GM21717 (cell line): ENCODE data around the gene NAXE.
"Not testable (repeated sequence)": the region's sequence is repeated elsewhere in the genome, so short reads cannot be mapped to it uniquely, and the experiment has no call there.

Experiments used
- ATAC-seq: cut with Tn5 transposase; IDR thresholded peaks from one replicate; pipeline ENCODE4 v1.9.1; 2021; ENCODE audit warnings: mild to moderate bottlenecking, moderate library complexity; ENCODE audit not compliant: unreplicated experiment

The NAXE gene

GRCh38 chr1:156591432-156592157 lies at the start of gene NAXE:
Gene NAXE, plus strand, starts transcription at chr1:156591776. Its CDS starts 29 bp downstream, at chr1:156591805.
- ATAC-seq, result peak; percentile 67

GRCh38 chr1:156543066-156543465 lies 48.5 kb upstream of the NAXE start:
- ATAC-seq, result no peak

DNA sequence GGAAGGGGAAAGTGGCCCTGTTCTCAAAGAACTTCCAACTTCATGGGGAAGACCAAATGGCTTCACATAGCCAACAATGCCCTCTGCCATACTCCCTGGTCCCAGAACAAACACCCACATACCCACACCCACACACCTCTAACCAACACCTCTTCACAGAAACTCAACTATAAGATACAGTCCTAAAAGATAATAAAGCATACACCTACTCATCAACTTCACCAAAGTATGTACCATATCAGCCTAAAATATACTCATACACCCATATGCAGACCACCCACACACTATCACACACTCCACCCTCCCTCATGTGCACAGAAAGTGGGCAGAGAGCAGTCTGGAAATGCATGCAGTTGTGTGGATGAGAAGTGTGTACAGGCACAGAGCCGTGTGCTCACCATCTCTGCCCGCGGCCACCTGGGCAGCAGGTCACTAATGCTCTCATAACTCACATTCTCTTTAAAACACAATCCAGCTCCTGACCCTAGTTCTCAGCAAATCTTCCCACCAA lies 46.9 kb upstream of the NAXE start:
- no peak for ATAC-seq

DNA sequence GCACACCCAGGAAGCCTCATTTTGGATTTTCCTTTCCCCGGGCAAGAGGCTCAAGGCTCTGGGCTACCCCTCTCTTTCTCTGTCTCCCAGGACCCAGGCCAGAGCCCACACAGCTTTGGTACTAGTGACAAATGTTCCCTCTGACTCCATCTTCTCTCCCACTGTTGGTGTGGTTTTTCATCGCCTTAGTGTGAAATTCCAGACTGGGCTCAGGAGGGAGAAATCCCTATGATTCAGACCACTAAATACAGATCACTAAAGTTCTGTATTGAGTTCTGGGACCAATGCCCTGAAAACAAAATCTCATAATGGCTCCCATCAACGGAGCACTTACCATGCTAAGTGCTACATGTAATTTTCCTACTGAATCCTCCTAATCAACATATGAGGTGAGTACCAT lies 45.3 kb upstream of the NAXE start:
- ATAC-seq, result no peak

GRCh38 chr1:156547434-156547833 lies 44.1 kb upstream of the NAXE start:
- ATAC-seq, result no peak

- ATAC-seq, result no peak
Observed at GRCh38 chr1:156547982-156548381, 43.6 kb upstream of the NAXE start.

DNA sequence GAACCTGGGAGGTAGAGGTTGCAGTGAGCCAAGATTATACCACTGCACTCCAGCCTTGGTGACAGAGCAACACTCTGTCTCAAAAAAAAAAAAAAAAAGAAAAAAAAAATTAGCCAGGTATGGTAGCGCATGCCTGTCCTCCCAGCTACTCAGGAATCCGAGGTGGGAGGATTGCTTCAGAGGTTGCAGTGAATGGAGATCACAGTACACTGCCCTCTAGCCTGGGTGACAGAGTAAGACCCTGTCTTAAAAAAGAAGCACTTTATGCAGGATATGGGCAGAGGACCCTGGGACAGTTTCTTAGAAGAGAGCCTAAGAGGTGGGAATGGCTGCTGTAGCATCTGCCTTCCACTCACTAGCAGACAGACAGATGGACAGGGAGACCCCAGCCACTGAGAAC lies 42.2 kb upstream of the NAXE start:
- ATAC-seq, result no peak

- ATAC-seq, result no peak
Observed at GRCh38 chr1:156549831-156550230, 41.7 kb upstream of the NAXE start.

DNA sequence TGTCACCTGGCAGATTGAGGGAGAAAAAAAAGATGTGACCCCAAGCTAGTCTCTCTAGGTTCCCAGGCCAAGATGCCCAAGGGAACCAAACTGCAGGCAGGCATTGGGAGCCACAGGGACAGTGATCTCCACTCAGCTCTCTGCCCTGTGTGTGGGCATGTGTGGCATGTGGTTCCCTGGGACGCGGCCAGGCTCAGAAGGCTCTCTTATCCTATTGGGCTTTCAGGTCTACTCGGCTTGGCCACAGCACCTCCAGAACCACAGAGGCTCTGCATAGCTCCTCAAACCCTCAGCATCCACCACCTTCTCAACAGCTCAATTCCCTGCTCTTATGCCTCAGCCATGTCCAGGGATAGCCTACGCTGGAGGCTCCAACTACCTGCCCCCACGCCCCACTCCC lies 41.2 kb upstream of the NAXE start:
- no peak for ATAC-seq

DNA sequence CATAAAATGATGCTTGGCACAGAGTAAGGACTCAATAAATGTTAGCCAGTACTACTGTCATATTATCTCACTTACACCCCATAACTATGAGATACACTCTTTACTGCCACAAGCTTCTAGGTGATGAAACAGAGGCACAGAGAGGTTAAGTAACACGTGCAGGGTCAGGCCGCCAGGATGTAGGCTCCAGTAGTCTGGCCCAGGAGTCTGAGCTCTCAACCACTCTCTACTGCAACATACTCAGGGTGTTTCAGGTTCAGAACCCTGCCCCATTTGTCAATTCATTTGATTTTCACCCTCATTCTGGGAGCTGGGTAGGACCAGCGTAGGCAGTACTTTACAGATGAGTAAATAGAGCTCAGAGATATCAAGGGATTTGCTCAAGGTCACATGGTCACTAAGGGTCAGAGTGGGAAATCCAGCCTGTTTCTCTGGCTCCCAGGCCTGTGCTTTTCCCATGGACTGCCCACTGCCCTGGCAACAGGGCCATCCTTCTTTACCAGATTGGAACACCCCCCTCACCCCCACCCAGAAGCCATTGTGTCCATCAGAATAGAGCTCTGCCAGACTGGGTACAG lies 40.4 kb upstream of the NAXE start:
- no peak for ATAC-seq

GRCh38 chr1:156551869-156552268 lies 39.7 kb upstream of the NAXE start:
- ATAC-seq, result no peak

- ATAC-seq, result no peak
Observed at GRCh38 chr1:156552518-156552917, 39.1 kb upstream of the NAXE start.

DNA sequence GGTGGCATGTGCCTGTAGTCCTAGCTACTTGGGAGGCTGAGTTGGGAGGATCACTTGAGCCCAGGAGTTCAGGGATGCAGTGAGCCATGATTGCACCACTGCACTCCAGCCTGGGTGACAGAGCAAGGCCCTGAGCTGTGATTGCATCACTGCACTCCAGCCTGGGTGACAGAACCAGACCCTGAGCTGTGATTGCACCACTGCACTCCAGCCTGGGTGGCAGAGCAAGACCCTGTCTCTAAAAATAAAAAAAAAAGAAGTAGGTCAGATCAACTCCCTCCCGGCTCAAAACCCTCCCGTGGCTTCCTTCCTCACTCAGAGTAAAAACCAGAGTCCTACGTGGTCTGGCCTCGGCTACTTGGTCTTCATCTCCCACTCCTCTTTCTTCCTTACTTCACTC lies 38.6 kb upstream of the NAXE start:
- ATAC-seq, result not testable (repeated sequence)

DNA sequence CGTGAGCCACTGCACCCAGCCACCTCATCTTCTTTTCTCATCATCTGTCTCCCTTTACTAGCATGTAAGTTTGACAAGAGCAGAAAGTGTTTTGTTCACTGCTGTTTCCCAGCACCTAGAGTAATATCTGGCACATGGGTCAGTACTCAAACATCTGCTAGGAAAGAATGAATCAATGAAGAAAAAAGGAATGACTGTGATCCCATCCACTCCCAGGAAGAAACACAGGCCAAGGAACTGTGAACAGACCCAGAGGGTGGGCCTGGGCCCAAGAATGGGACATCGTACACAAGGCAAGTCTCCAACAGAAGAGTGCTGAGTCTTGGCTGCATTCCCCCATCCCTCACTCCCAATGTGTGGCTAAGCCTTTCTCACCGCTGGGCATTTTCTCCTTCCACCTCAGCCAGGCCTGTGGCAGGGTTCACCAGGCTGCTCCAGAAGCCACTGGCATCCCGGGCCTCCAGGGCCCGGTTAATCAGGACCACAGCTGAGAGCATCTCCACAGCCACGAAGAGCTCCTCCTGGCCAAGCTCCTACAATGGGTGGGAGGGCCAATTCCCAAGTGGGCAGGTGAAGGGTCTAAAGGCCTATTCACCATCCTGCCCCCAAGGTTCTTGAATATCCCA lies 37.6 kb upstream of the NAXE start:
- ATAC-seq, result no peak

GRCh38 chr1:156554971-156555370 lies 36.6 kb upstream of the NAXE start:
- ATAC-seq, result no peak

DNA sequence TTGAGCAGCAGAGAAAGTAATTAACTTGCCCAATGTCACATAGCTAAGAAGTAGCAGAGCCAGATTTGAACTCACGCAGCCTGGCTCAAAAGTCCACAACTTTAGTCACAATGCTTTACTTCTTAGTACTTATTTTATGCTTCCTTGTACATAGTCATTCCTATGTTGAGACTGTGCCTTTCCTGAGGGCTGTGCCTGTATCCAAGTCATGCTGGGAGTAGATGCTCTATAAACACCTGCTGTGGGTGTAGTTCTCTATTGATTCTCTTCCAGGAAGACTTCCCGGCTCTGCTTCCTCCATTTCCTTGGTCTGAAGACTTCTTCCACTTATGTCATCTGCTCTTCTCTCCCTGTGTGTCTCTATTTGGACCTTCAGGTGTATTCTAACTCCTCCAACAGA lies 35.9 kb upstream of the NAXE start:
- no peak for ATAC-seq

DNA sequence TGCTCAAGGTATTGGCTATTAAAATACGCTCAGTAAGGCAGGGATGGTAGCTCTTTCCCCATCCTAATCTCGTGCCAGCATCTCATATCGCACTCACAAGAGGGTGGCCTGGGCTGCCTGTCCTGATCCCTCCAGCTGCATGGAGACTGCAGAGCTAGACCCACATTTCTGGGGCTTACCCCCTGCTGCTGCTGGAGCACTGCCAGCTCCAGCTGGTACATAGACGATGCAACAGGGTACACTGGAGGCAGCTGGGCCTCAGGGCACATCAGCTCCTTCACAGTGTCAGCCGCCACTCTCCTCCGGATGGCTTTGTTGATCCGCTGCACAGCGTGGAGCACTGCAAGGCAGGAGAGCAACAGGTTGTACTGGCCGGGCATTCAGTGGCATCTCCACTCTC lies 35.2 kb upstream of the NAXE start:
- ATAC-seq, result no peak

DNA sequence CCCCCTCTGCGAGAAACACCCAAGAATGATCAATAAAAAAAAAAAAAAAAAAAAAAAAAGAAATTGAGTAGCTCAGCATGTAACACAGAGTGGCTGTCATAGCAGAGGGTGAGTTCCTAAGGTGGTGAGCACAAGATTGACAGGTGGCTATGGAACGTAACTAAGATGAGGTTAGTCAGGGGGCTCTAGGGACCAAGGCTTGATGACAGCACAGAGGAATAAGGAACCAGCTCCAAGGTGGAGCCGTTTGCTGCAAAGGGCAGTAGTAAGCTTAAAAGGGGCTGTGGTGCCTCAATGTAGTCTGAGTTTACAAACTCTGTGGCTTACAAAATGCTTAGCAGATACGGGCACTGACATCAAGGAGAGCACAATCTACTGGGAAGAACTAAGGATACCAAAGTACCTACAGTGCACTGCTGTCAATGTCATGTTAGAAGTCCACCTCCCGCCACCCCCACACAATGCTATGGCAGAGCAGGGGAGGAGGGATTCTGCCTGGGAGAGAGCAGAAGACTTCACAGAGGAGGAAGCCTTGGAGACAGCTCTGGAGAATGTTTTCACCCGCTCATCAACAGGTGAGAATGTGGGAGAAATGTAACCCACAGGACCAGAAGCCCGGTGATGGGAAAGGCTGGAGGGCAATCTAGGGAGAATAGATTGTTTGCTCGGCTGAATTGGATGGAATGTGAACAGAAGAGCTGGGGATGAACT lies 32.3 kb upstream of the NAXE start:
- no peak for ATAC-seq

GRCh38 chr1:156559797-156560385 lies 31.7 kb upstream of the NAXE start:
- ATAC-seq, result no peak

GRCh38 chr1:156560585-156561163 lies 30.9 kb upstream of the NAXE start:
- no peak for ATAC-seq

DNA sequence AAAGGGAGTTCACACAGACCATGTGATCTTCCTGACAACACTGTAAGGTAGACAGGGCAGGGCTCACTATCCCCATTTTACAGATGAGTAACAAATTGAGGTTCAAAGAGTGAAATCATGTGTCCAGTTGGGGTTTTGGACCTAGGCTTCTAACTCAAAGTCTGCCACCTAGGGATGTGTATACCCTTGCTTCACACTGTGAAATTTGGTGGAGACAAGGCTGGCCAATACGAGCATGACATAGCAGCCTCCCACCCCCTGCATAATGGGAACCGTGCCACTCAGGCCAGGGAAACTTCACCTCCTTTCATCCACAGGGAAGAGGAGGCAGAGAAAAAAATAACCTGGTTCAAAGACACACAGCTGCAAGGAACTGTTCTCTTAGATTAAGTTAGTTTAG lies 26.1 kb upstream of the NAXE start:
- ATAC-seq, result no peak
